SK-N-SH treated with all-trans-retinoic acid at 6 μM for 48 hours (cell line): ENCODE data around the gene NSL1.

Experiments
- ARNTL ChIP-seq: fragments of 450-650 bp; formaldehyde crosslinking; IDR thresholded peaks from 2 replicates; pipeline ENCODE4 v1.5.0; 2020; ENCODE audit warnings: low read depth, mild to moderate bottlenecking, moderate library complexity, borderline replicate concordance
- RARB ChIP-seq: fragments of 250-450 bp; sonication (Bioruptor Pico); IDR thresholded peaks from 2 replicates; pipeline ENCODE4 v1.8.0; 2021; ENCODE audit warnings: mild to moderate bottlenecking, moderate library complexity
- TCF4 ChIP-seq: fragments of 250-450 bp; sonication (Bioruptor Pico); IDR thresholded peaks from 2 replicates; pipeline ENCODE4 v1.8.0; 2021; ENCODE audit warnings: mild to moderate bottlenecking, moderate library complexity, borderline replicate concordance
- TOX ChIP-seq: fragments of 250-450 bp; sonication (Bioruptor Pico); IDR thresholded peaks from 2 replicates; pipeline ENCODE4 v1.8.0; 2021; ENCODE audit warnings: mild to moderate bottlenecking, moderate library complexity, borderline replicate concordance
- ZC3H10 ChIP-seq: fragments of 250-450 bp; sonication (Bioruptor Pico); IDR thresholded peaks from 2 replicates; pipeline ENCODE4 v1.5.1; 2021; ENCODE audit warnings: mild to moderate bottlenecking, moderate library complexity
- ZFP3 ChIP-seq: fragments of 250-450 bp; sonication (Bioruptor Pico); IDR thresholded peaks from 2 replicates; pipeline ENCODE4 v1.5.0; 2020; ENCODE audit warnings: mild to moderate bottlenecking, moderate library complexity

GRCh38 chr1:212762234-212762633, 29.3 kb downstream of the NSL1 start:
- TF ChIP-seq ARNTL (CRISPR knock-in tag) (no peak), RARB (CRISPR knock-in tag) (no peak), ZFP3 (CRISPR knock-in tag) (no peak), TCF4 (no peak), ZC3H10 (CRISPR knock-in tag) (no peak), TOX (CRISPR knock-in tag) (no peak)
